HCT116 (cell line): ENCODE data around the gene IL2RG. TPM values are rescaled to one million over a fixed set of nuclear protein-coding genes. Genes with fewer than 3 reads are reported as not detected.

Source experiments
- ATAC-seq: fragments of 200-7000 bp; cut with Tn5 transposase; 2 replicates; pipeline ENCODE4 v1.9.1; 2020; ENCODE audit warnings: mild to moderate bottlenecking, moderate library complexity
- BruUV-seq: library from RNA; stranded (reverse); fragments of 400-500 nt; replicated peaks from 2 replicates; lab custom pipeline; 2021; lab: Mats Ljungman, UMichigan
- CTCF ChIA-PET: fragments of 300-600 bp; sonication (Branson Sonifier 250); formaldehyde crosslinking; loops from one replicate; lab custom pipeline; 2021; ENCODE audit warnings: antibody characterized with exemption; lab: Charles Lee
- POLR2A ChIA-PET: fragments of 300-600, 350-600 bp; sonication (Branson Sonifier 250); formaldehyde crosslinking; loops from one replicate; lab custom pipeline; 2021; ENCODE audit warnings: antibody characterized with exemption; lab: Charles Lee
- RAD21 ChIA-PET, 2 experiments: fragments of 300-600 bp; sonication (Branson Sonifier 250); formaldehyde crosslinking; loops; one replicate each; lab custom pipeline; 2023; ENCODE audit warnings: low total read pairs in 2 of 2; ENCODE audit not compliant: uncharacterized antibody in 2 of 2, unreplicated experiment in 2 of 2, low non-redundant PET in 1 of 2; lab: Charles Lee
- DNase-seq: peaks from one replicate; pipeline ENCODE4 v3.0.0-alpha.2; 2010; ENCODE audit warnings: low read depth, low spot score
- H2AFZ ChIP-seq: fragments of 200-600 bp; shearing (Covaris generic), sonication (generic); 2 replicates; pipeline ENCODE4 v1.6.1; 2017; ENCODE audit warnings: low read depth, mixed run types, mixed read lengths, antibody characterized with exemption, low read length; ENCODE audit not compliant: poor library complexity, severe bottlenecking
- H3K27ac ChIP-seq: 2 replicates; pipeline ENCODE4 v1.5.1; 2012; ENCODE audit warnings: low read depth, low read length
- H3K27me3 ChIP-seq: fragments of 200-600 bp; sonication (generic); 2 replicates; pipeline ENCODE4 v1.6.1; 2016; ENCODE audit warnings: mixed run types, low read length, mixed read lengths; ENCODE audit not compliant: insufficient read depth
- H3K36me3 ChIP-seq, 2 experiments: fragments of 200-500 bp in 1 of 2; fragments of 200-600 bp in 1 of 2; sonication (Bioruptor generic) in 1 of 2; sonication (generic) in 1 of 2; 2 replicates each; pipeline versions ENCODE4 v1.5.1 to v1.6.1; 2014 to 2016; ENCODE audit warnings: low read length in 2 of 2, inconsistent platforms in 1 of 2, mixed read lengths in 1 of 2, mixed run types in 1 of 2; ENCODE audit not compliant: insufficient read depth in 2 of 2, control insufficient read depth in 1 of 2
- H3K4me1 ChIP-seq, 2 experiments: fragments of 200-600 bp in 1 of 2; sonication (generic) in 1 of 2; 2 replicates each; pipeline versions ENCODE4 v1.5.1 to v1.6.1; 2012 to 2017; ENCODE audit warnings: low read length in 2 of 2, inconsistent platforms in 1 of 2, mild to moderate bottlenecking in 1 of 2, mixed read lengths in 1 of 2, mixed run types in 1 of 2, moderate library complexity in 1 of 2; ENCODE audit not compliant: insufficient read depth in 2 of 2, control insufficient read depth in 1 of 2
- H3K4me2 ChIP-seq: fragments of 200-600 bp; sonication (generic); 2 replicates; pipeline ENCODE4 v1.6.1; 2017; ENCODE audit warnings: mixed run types, low read length, mixed read lengths
- H3K4me3 ChIP-seq, 2 experiments: fragments of 200-600 bp in 1 of 2; sonication (generic) in 1 of 2; replicated peaks in 1 of 2; 2 replicates each; pipeline ENCODE4 v1.5.1; 2011 to 2016; ENCODE audit warnings: low read length in 2 of 2, control low read depth in 1 of 2, low read depth in 1 of 2, mild to moderate bottlenecking in 1 of 2, mixed read lengths in 1 of 2, mixed run types in 1 of 2
- H3K79me2 ChIP-seq: fragments of 200-600 bp; sonication (generic); 2 replicates; pipeline ENCODE4 v1.6.1; 2017; ENCODE audit warnings: mild to moderate bottlenecking, mixed run types, low read length, moderate library complexity, mixed read lengths; ENCODE audit not compliant: insufficient read depth
- H3K9ac ChIP-seq: fragments of 200-600 bp; sonication (generic); 2 replicates; pipeline ENCODE4 v1.6.1; 2016; ENCODE audit warnings: low read length, mixed read lengths
- H3K9me2 ChIP-seq: fragments of 200-600 bp; sonication (generic), shearing (Covaris generic); 2 replicates; pipeline ENCODE4 v1.6.1; 2017; ENCODE audit warnings: mixed run types, mild to moderate bottlenecking, moderate library complexity; ENCODE audit not compliant: insufficient read depth
- H3K9me3 ChIP-seq, 2 experiments: fragments of 200-500 bp in 1 of 2; fragments of 200-600 bp in 1 of 2; sonication (Bioruptor generic) in 1 of 2; sonication (generic) in 1 of 2; 2 replicates each; pipeline ENCODE4 v1.6.1; 2014 to 2017; ENCODE audit warnings: low read length in 2 of 2, mixed read lengths in 2 of 2, inconsistent platforms in 1 of 2, low read depth in 1 of 2, mild to moderate bottlenecking in 1 of 2, mixed run types in 1 of 2, moderate library complexity in 1 of 2; ENCODE audit not compliant: control insufficient read depth in 1 of 2, insufficient read depth in 1 of 2
- H4K20me1 ChIP-seq: fragments of 200-600 bp; sonication (generic), shearing (Covaris generic); 2 replicates; pipeline ENCODE4 v1.6.1; 2017; ENCODE audit warnings: mixed run types, mild to moderate bottlenecking, moderate library complexity; ENCODE audit not compliant: insufficient read depth
- CBX3 ChIP-seq: IDR thresholded peaks from 2 replicates; pipeline ENCODE4 v1.6.1; 2012; ENCODE audit warnings: low read depth
- CEBPB ChIP-seq: IDR thresholded peaks from 2 replicates; pipeline ENCODE4 v1.6.1; 2012; ENCODE audit warnings: low read depth
- JUND ChIP-seq: IDR thresholded peaks from 2 replicates; pipeline ENCODE4 v1.6.1; 2012
- POLR2A ChIP-seq: IDR thresholded peaks from 2 replicates; pipeline ENCODE4 v1.7.0; 2011; ENCODE audit warnings: borderline replicate concordance; ENCODE audit not compliant: insufficient read depth, insufficient read length; ENCODE audit errors: extremely low read depth
- RAD21 ChIP-seq: IDR thresholded peaks from 2 replicates; pipeline ENCODE4 v1.6.1; 2012; ENCODE audit warnings: low read depth, mild to moderate bottlenecking
- SIN3A ChIP-seq: IDR thresholded peaks from 2 replicates; pipeline ENCODE4 v1.6.1; 2012; ENCODE audit warnings: low read depth
- SRF ChIP-seq: IDR thresholded peaks from 2 replicates; pipeline ENCODE4 v1.6.1; 2012; ENCODE audit warnings: low read depth
- YY1 ChIP-seq: IDR thresholded peaks from 2 replicates; pipeline ENCODE4 v1.6.1; 2011; ENCODE audit warnings: low read length, low read depth, moderate library complexity, mild to moderate bottlenecking; ENCODE audit not compliant: insufficient replicate concordance; ENCODE audit errors: extremely low read depth
- intact Hi-C: fragments of 100-400 bp; cut with micrococcal nuclease; formaldehyde crosslinking; loops from 2 replicates; pipeline ENCODE4 v1.10.0; 2022
- total RNA-seq: library from RNA; stranded (reverse); gene quantifications from one replicate; pipeline ENCODE4 v1.2.1, GENCODE V29; 2021; ENCODE audit not compliant: unreplicated experiment
- TF ChIP-seq, protein P1 (sequence below): IDR thresholded peaks from 2 replicates; pipeline ENCODE4 v1.6.1; 2012
- TF ChIP-seq, protein P2 (sequence below), 3 experiments: fragments of 200-600 bp in 1 of 3; sonication (generic) in 1 of 3; IDR thresholded peaks in 2 of 3; conservative IDR thresholded peaks in 1 of 3; 2 replicates each; pipeline ENCODE4 v1.5.1; 2012 to 2017; ENCODE audit warnings: low read depth in 2 of 3, low read length in 2 of 3, antibody characterized with exemption in 1 of 3, borderline replicate concordance in 1 of 3, control low read depth in 1 of 3, mild to moderate bottlenecking in 1 of 3, mixed read lengths in 1 of 3, mixed run types in 1 of 3, moderate library complexity in 1 of 3; ENCODE audit not compliant: insufficient read depth in 1 of 3

Gene IL2RG
- total RNA-seq, 1 experiment from 2014 or later: 0.64 TPM

DNA sequence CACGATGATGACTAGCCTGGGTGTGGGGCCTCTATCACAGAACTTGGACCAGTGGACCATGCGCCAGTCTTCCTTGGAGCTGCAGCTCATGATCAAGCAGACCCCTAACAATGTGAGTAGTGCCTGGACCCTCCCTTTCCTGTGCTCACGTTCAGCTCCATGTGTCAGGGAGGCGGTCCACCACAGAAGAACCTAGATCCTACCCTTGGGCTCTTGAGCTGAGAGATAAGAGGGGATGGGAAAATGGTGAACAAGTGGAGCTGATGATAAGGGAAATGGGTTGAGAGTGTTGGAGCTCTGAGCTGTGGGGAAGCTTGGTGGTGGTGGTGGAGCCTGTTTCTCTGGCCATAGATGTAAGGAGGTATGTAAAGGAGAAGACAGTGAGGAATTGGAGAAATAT, 20.1 kb upstream of the IL2RG start (continued):
- TF ChIP-seq POLR2A (no peak), SRF (no peak), CBX3 (no peak), YY1 (no peak), SIN3A (no peak)
- TF ChIP-seq, protein P1, sequence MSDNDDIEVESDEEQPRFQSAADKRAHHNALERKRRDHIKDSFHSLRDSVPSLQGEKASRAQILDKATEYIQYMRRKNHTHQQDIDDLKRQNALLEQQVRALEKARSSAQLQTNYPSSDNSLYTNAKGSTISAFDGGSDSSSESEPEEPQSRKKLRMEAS: no peak

DNA sequence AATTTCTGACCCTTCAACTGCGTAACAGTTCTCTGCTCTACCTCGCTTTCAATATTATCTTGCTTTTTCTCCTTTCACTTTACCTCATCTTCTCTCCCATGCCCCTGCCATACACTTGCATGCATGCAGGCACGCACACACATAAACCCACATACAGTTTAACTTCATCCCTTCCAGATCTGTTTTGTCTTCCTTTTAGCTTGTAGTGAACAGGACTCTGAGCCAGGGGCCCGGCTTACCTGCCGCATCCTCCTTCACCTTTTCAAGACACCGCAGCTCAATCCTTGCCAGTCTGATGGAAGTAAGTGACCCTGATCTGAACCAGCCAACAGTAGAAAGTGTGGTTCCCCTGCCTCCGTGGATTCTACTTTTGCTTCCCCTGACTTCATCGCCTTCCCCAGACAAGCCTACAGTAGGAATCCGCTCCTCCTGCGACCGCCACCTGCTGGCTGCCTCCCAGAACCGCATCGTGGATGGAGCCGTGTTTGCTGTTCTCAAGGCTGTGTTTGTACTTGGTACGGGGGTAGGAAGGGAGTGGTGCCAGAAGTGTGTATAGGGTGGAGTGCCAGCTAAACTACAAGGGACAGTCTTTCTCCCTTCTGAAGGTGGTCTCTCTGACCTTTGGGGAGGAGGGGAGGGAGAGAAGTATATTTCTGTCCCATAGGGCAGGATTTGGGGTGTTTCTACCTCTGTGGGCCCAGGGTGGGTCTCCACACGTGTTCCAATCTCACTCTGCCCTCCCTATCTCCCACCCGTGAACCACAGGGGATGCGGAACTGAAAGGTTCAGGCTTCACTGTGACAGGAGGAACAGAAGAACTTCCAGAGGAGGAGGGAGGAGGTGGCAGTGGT, 17.8 kb upstream of the IL2RG start:
- ChIA-PET RAD21 (no interaction called here), POLR2A (no interaction called here), CTCF (interaction anchor here (1.0 kb wide), 1 partner anchor 10 kb away, joined by 3 read pairs; the partner anchor contains the start of gene MED12)
- no peaks in the 10 kb centered on the region for H4K20me1 ChIP-seq
- TF ChIP-seq JUND (no peak), RAD21 (peak; percentile 53), POLR2A (no peak), CEBPB (no peak)
- TF ChIP-seq, protein P2, sequence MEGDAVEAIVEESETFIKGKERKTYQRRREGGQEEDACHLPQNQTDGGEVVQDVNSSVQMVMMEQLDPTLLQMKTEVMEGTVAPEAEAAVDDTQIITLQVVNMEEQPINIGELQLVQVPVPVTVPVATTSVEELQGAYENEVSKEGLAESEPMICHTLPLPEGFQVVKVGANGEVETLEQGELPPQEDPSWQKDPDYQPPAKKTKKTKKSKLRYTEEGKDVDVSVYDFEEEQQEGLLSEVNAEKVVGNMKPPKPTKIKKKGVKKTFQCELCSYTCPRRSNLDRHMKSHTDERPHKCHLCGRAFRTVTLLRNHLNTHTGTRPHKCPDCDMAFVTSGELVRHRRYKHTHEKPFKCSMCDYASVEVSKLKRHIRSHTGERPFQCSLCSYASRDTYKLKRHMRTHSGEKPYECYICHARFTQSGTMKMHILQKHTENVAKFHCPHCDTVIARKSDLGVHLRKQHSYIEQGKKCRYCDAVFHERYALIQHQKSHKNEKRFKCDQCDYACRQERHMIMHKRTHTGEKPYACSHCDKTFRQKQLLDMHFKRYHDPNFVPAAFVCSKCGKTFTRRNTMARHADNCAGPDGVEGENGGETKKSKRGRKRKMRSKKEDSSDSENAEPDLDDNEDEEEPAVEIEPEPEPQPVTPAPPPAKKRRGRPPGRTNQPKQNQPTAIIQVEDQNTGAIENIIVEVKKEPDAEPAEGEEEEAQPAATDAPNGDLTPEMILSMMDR (IDR thresholded peaks at IDR 0.05 in 2 of 3, conservative IDR thresholded peaks at IDR 0.05 in 1 of 3; ENCODE audit: borderline replicate concordance in 1 of 3, insufficient read depth in 1 of 3, low read depth in 2 of 3, low read length in 2 of 3): peak; percentile 34 to 75 (median 73); a peak in 5 of 6 replicates
- H3K9me3 ChIP-seq: no peaks in the 10 kb centered on the region
- H3K9me2 ChIP-seq: no peaks in the 10 kb centered on the region
- no TSS peak for BruUV-seq
- H2AFZ ChIP-seq: no peak overlapping the region
- no peaks in the 10 kb centered on the region for H3K4me1 ChIP-seq
- ATAC-seq (peak; percentile 91), DNase-seq (no peak)
- intact Hi-C loops: no loop called here
- H3K4me2 ChIP-seq: no peak overlapping the region
- H3K27me3 ChIP-seq: no peaks in the 10 kb centered on the region
- no peak overlapping the region for H3K9ac ChIP-seq
- H3K4me3 ChIP-seq: no peak overlapping the region
- no peak overlapping the region for H3K27ac ChIP-seq
- no peaks in the 10 kb centered on the region for H3K79me2 ChIP-seq
- H3K36me3 ChIP-seq: peaks cover 0 to 6% of the 10 kb centered on the region in 2 experiments; a peak in 3 of 4 replicates
